Fibroblast of peridontal ligament (primary cell): ENCODE measurements around the gene GPC1.

ENCODE experiments used
- DNase-seq: peaks from one replicate; pipeline ENCODE4 v3.0.0-alpha.2; 2010; ENCODE audit errors: extremely low read depth

GPC1 gene

GRCh38 chr2:240456447-240457222 is 21.2 kb downstream of the GPC1 start:
- DNase-seq: no peak

- DNase-seq: no peak
These were observed 22.0 kb downstream of the GPC1 start for GRCh38 chr2:240457223-240458043.

DNA sequence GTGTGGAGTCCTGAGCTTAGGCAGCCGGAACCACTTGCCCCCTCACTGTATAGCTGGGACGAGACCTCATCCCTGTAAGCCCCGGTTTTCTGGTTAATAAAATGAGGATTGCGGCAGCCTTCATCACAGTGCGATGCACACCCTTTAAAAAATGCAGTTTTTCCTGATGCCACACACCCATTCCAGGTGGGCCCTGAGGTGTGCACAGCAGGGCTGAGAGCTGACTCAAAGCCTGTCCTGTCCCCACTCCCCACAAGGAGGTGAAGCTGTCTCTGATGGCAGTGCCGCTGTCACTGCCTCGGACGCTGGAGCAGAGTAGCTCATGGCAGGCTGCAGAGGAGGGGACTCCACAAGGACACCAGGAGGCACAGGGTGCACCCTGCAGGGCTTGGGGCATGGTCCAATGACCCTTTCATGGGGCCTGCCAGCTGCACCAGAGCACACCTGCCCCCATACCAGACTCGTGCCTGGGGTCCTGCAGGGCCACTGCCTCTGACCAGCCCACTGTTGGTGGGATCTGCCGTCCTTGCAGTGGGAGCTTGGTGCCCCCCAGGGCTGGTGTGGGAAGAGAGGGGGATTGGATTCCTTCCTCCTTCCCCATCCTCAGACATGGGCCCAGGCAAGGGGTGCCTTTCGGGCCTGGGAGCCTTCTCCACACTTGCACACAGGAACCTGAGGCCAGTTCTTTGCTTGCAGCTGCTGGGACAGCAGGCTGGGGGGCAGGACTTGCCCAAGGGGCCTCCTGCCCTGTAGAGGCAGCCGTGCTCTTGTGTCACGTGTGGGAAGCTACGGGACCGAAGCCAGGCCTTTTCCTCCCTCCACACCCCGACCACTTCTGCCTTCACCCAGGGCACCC is 22.8 kb downstream of the GPC1 start:
- DNase-seq: no peak

- DNase-seq: no peak
These were observed 23.5 kb downstream of the GPC1 start for GRCh38 chr2:240458900-240459391.

GRCh38 chr2:240459401-240460252 is 24.2 kb downstream of the GPC1 start:
- no peak for DNase-seq

DNA sequence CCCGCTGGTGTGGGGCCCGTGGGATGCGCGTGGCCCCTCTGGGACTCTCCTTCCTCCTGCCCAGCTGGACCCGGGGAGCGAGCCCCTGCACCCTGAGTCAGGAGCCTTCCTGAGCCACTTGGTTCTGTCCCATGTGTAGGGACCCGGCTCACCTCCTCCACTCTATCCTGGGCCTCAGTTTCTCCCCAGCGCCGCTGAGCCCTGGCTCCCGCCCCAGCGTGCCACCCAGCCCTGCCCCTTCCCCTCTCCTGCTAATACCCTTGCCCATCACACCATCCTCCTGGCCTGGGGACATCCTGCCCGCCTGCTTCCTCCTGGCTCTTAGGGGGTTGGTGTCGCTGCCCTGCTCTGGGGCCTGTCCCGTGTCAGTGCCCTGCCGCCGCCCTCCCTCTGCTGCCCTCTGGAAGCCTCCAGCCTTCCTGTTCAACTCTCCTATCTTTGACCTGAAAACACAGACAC is 24.8 kb downstream of the GPC1 start:
- no peak for DNase-seq

GRCh38 chr2:240460781-240461431 is 25.4 kb downstream of the GPC1 start:
- no peak for DNase-seq

DNA sequence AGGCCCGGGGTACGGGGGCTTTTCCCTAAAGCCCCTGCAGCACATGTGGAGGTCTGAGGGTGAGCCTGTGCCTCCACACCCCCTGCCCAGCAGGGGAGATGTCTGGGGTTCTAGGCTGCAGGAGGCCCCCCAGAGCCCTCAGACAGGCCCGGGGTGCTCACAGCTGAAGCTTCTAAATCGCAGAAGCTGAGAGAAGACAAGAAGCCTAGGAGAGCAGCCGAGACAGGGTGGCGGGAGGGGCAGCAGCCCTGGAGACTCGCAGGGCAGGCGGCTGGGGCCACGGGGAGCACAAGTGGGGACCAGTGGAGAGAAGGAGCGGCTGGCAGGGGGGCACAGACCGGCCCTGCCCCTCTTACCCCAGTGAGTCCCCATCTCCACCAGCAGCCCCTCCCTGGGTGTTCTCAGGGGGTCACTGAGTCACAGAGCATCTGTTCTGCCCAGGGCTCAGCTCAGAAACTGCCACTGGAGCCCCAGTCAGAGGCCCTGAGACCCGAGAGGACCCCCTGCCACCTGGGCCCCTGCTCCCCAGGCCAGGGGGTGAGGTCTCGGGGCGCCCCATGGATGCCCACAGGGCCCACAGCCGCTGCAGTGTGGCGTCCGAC is 26.1 kb downstream of the GPC1 start:
- DNase-seq: no peak

DNA sequence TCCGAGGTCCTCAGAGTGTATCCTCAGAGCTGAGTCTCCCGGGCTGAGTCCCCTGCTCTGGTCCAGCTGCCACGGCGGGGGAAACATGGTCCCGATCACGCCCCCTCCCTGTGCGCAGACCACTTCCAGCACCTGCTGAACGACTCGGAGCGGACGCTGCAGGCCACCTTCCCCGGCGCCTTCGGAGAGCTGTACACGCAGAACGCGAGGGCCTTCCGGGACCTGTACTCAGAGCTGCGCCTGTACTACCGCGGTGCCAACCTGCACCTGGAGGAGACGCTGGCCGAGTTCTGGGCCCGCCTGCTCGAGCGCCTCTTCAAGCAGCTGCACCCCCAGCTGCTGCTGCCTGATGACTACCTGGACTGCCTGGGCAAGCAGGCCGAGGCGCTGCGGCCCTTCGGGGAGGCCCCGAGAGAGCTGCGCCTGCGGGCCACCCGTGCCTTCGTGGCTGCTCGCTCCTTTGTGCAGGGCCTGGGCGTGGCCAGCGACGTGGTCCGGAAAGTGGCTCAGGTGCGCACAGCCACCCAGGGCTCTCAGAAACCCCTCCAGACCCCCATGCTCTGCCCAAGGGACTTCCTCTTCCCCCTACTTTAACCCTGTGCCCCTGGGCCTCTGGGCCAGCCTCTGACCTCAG is 26.7 kb downstream of the GPC1 start:
- no peak for DNase-seq

- no peak for DNase-seq
These were observed 27.3 kb downstream of the GPC1 start for GRCh38 chr2:240462707-240463273.

- DNase-seq: no peak
These were observed 27.9 kb downstream of the GPC1 start for GRCh38 chr2:240463274-240463865.

GRCh38 chr2:240463866-240464481 is 28.5 kb downstream of the GPC1 start:
- DNase-seq: no peak

GRCh38 chr2:240464514-240465241 is 29.2 kb downstream of the GPC1 start:
- DNase-seq: no peak

GRCh38 chr2:240465268-240465764 is 29.9 kb downstream of the GPC1 start:
- DNase-seq: no peak

DNA sequence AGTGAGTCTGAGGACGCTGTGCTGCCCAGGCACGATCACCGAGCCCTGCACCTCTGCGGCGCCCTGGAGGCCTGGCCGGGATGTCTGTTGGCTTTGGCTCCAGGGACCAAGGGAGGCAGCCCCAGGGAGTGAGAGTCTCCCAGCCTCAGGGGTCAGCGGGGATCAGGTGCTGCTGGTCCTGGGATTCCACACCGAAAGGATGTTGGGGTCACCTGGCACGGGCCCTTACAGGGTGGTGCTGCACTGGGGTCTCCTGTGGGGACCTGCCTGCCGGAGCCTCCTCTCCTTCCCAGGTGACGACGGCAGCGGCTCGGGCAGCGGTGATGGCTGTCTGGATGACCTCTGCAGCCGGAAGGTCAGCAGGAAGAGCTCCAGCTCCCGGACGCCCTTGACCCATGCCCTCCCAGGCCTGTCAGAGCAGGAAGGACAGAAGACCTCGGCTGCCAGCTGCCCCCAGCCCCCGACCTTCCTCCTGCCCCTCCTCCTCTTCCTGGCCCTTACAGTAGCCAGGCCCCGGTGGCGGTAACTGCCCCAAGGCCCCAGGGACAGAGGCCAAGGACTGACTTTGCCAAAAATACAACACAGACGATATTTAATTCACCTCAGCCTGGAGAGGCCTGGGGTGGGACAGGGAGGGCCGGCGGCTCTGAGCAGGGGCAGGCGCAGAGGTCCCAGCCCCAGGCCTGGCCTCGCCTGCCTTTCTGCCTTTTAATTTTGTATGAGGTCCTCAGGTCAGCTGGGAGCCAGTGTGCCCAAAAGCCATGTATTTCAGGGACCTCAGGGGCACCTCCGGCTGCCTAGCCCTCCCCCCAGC is 30.5 kb downstream of the GPC1 start:
- DNase-seq: no peak

GRCh38 chr2:240466579-240467148 is 31.2 kb downstream of the GPC1 start:
- DNase-seq: no peak
